ENCODE measurements around the gene ANO10.
A peak's percentile ranks its signal among the peaks of the same experiment; 100 is the strongest.

The ANO10 gene

DNA sequence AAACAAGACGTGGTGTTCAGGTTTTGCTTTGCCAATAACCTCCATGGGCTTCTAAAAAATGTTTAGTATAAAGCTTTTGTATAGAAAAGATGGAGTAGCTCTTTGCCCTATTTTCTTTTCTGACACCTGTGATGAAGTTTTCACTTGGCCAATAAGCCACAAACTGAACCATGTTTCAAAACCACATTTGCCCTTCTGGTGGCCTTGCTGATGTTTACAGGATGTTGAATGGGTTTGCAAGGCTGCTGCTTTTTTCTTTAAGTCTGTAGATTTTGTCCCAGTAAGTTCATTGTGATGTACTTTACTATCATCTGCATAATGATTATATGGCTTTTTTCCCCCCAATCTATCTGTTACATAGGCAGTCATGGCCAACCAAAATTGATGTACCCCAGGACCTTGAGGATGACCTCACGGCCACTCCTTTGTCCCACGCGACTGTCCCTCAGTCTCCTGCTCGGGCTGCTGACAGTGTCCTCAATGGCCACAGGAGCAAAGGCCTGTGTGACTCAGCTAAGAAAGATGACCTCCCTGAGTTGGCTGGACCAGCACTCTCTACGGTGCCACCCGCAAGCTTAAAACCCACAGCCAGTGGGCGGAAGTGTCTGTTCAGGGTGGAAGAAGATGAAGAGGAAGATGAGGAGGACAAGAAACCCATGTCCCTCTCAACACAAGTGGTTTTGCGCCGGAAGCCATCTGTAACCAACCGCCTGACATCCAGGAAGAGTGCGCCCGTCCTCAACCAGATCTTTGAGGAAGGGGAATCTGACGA, 274.6 kb downstream of the ANO10 start:
- peak; percentile 31 for DNase-seq (ENCODE audit: low read depth)

DNA sequence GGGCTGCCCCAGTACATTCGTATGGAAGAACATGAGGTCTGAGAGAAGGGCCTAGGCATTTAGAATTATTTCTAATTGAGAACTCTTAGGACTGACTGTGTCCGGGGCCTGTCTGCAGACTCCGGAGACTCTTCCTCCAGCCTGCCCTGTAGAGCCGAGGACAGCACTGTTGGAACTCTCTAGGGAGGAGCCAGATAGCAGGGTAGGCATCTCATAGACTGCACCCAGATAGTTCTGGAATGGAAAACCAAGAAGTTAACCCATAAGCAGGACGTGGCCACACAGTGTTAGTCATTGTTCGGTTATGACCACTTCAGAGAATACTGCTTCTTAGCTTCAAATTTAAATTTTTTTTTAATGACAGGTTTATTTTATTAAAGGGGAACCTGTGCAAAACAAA, 275.9 kb downstream of the ANO10 start:
- no peak for DNase-seq (ENCODE audit: low read depth)

DNA sequence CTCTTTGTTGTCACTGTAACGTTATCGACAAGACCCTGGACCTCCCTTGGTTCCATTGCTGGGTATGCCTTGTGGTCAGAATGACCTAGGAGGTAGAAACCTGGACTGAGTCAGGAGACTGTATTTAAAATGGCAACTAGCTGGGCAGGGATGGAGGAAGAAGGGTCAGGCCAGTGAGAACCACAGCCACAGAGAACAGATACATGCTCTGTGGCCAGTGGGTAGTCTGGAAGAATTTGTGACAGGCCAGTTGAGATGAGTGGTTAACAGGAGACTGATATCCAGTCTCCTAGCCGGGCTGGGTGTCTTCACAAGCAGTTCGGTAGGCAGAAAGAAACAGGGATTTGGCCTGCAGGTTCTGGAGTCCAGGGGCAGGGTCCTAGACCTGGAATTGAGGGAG, 276.6 kb downstream of the ANO10 start:
- DNase-seq (ENCODE audit: low read depth): no peak

DNA sequence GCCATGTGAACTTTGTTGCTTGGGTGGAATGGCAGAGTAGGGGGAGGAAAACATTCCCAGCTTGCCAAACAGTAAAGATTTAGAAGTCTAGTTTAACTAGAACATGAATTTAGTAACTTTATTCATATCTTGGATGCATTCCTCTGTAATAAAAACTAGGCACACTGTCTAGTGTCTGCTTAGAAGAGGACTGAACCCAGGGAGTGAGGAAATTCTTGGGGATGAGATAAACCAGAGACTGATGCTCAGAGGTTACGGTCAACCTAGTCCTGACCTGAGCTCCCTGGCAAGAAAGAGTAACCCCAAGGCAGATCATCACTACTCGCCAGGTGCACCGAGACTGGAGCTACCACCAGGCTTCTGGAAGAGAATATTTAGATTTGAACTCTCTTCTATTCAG, 277.3 kb downstream of the ANO10 start:
- no peak for DNase-seq (ENCODE audit: low read depth)

DNA sequence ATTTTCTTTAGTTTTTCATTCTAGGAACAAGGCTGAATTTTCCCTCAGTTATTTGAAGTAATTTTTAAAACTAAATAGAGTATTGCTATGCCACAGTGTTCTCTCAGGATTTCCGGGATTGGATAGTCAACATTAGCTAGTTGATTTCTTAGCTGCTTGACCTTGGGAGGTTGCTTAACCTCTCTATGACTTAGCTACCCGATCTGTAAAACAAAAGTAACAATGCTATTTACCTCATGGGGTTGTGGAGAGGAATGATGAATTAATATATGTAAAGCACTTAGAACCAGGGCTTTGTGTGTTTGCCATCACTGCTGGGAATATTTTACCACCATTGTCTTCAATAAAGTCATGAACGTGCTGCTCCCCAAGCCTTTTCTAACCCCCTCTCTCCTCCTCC, 278.0 kb downstream of the ANO10 start:
- DNase-seq (ENCODE audit: low read depth): no peak

DNA sequence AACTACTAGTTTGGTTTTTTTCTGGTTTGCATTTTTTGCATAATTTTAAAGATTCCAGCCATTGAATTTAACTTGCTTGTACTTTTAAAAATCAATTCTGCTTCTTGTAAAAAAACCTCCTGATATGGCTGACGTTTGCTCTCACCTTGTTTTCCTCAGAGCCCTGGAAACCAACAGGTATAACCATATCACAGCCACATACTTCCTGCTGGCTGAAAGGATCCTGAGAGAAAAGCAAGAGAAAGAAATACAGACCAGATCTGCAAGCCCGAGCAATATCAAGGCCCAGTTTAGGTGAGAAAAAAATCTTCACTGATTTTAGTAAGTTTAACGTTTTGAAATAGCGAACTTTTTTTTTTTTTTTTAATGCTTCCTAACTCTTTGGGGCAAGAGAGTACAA, 278.6 kb downstream of the ANO10 start:
- DNase-seq (ENCODE audit: low read depth): no peak

DNA sequence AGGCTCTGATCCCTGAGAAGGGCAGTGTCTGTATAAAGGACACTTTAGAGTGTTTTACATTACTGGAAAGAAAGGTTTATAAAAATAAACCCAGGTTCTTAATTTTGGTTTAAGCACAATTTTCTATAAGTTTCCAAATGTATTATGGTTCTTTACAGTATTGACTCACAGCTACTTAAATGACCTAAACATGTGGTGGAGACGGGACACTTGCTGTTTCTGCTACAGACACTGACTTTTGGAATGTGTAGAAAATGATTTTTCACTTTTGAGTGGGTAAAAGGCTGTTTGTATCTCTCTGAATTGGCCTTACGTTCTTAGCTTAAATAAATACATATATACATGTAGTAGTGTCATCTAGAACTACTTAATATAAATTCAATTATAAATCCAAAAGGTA, 280.0 kb downstream of the ANO10 start:
- DNase-seq (ENCODE audit: low read depth): no peak

DNA sequence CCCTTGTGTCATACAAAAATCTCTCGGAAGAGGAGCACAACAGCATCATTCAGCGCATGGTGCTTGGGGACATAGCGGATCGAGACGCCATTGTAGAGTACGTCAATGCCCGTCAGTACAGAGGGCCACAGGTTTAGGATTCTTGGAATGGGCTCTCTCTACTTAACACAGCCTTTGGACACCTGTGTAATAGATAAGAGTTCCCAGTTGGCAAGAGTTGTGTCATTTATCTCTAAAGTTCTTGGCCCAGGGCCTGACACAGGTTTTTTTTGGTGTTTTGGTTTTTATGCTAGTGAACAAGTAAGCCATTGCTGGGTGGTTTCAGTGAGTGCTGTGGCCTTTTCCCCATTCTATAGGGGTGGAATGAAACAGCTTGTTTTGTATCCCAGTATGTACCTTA, 281.4 kb downstream of the ANO10 start:
- DNase-seq (ENCODE audit: low read depth): no peak

DNA sequence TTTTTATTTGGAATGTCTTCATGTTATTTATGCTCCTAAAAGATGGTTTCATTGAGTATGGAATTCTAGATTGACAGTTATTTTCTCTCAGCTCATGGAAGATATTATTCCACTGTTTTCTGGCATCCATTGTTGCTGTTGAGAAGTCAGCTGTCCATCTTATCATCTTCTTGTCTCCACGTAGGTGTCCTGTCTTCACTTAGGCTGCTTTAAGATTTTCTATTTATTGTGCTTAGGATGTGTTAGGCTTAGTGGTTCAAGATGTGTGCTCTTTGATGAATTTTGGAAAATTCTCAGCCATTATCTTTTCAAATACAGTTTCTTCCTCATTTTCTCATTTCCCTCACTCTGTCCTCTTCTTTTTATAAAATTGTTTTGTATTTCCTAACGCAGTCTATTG, 283.5 kb downstream of the ANO10 start:
- DNase-seq (ENCODE audit: low read depth): no peak

DNA sequence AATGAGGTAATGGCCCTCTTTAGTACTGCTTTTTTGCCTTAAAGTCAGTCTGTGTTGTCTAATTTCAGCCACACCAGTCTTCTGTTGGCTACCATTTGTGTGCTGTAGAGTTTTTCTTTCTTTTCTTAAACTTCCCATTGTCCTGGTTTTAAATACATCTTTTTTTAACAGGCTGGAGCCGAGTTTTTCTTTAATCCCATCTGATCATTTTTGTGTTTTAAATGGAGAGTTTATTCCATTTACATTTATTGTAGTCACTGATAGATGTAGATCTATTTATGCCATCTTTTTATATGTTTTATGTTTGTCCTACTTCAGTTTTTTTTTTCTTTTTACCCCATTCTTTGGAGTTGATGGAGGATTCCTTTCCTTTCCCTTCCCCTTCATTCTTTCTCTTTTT, 286.0 kb downstream of the ANO10 start:
- DNase-seq (ENCODE audit: low read depth): no peak

DNA sequence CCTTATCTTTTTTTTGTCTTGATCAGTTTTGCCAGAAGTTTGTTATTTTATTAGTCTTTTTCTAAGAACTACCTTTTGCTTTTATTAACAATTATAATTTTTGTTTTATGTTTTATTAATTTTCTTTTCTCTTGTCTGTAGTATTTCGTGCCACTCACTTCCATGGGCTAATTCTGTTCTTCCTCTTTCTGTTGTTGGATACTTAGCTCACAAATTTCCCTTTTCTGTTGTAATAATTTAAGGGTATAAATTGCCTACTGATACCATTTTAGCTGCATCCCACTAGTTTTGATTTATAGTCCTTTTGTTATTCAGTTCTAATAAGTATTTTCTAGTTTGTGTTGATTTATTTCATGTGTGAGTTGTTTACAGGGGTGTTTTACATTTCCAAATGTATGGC, 286.8 kb downstream of the ANO10 start:
- no peak for DNase-seq (ENCODE audit: low read depth)

DNA sequence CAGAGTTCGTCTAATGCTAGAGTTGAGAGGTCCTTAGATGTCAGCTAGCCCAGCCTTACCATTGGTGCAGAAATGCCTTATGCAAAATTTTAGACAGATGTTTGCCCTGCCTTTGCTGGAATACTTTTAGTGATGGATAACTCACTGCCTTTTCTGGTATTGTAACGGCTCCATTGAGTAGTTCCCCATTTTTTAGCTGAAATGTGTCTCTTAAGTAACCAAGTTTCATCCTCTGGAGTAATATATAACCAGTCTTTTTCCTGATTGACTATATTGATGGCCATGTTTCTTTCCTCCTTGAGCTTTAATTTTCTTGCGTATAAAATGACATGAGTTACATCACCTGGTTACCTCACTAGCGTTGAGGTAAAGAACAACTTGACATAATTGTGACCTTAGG, 290.4 kb downstream of the ANO10 start:
- no peak for DNase-seq (ENCODE audit: low read depth)

DNA sequence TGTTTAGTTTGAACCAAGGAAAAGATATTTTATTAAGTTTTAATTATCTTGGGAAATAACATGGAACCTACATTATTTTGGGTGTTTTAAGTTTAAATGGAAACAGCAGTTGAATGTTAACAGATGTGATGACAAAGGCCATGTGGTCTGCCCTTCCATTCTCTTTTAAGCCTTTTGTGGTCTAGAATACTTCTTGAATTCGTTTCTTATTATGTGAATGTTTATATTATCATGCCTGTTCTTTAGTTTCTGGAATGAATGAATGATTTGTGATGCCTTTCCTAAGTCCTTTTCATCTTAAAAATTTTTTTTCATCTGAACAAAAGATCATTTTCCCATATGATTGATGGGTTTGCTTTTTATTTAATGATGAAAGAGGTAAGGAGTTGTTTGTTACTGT, 290.8 kb downstream of the ANO10 start:
- DNase-seq (ENCODE audit: low read depth): no peak

DNA sequence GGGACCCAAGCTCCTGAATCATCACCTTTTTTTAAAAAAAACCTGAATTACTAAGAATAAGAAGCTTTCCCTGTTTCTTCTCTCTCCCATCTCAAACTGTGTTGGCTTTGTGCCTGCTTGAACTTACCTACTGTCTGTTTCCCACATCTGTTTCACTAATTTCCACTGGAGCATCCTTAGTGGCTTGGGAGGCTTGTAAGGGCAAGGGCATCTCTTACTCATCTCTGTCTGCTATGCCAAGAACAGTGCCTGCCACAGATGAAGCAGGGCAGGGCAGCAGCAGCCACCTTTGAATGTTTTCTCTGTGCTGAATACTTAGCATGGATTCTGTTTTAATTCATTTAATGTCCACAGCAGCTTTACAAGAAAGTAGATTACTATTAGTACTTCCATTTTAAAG, 293.2 kb downstream of the ANO10 start:
- DNase-seq (ENCODE audit: low read depth): no peak

DNA sequence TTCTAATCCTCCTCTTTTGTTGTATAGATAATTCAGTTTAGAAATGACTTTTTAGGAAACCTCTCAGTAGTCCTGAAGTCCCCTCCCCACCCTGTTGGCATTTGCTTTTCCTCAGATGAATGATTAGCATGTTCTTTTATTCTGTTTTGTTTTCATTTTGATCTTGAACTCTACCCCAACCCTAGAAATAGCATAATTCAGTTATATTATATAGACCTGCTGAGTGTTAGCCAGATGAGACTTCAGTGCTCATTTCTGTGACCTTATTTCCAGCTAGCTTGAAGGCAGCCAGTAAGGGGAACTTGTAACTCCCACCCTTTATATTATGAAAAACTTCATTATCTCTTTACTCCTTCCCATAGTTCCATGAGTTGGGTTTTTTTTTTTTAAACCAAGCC, 294.2 kb downstream of the ANO10 start:
- no peak for DNase-seq (ENCODE audit: low read depth)

DNA sequence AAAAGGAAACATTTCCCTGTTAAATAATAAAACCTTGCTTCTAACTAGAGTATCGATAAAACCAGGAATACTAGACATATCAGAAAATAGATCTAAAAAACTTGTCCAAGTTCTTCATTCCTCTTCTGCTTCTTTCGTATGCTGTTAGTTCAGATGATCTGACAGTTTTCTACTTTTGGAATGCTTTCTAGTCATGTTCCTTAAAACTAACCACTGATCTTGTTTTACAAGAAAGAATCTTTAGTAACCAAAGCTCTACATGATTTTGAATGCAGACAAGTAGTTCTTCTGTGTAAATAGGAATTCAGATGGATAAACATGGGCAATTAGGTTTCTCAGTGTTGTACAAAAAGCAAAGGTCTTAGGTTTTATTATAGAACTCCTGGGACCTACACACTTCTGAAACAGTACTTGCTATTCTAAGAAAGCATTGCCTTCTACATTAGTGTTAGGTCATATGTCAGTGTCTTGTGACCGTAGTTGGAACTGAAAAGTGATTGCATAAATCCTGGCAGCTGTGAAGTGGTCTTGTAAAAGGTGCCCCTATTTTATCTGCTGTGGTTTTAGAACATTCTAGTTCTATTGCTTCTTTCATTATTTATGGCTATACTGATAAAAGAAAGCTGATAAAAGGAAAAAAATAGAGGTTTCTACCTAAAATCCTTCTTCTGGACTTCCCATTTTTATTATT, 294.8 kb downstream of the ANO10 start:
- no peak for DNase-seq (ENCODE audit: low read depth)

DNA sequence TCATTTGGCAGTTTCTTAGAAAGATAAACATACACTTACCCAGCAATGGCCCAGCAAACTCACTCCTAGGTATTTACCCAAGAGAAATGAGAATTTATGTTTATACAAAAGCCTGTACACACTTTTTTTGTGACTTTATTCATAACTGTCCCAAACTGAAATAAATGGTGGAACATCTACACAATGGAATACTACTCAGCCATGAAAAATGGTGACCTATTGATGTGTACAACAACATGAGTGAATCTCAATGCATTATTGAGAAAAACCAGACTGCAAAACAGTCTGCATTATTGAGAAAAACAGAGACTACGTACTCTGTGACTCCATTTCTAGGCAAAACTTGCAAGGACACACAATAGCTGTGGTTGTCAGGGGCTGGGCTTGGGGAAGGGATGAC, 298.3 kb downstream of the ANO10 start:
- no peak for DNase-seq (ENCODE audit: low read depth)

DNA sequence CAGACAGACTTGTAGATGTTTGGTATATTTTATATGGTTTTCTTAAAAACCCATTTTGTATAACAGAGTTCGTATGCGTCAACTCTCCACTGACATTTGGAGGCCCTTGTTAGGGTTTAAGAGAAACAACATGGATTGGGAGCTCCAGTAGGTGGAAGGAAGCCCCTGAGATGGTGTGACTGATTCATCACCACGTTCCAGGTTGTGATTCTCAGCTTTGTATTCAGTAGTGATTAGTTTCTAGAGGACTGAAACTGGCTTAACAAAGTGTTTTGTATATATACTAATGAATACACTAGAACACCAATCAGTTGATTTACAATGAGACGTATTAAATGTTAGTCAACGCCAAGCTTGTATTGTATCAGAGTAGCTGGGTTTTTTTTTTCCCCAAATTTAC, 301.5 kb downstream of the ANO10 start:
- DNase-seq (ENCODE audit: low read depth): no peak

DNA sequence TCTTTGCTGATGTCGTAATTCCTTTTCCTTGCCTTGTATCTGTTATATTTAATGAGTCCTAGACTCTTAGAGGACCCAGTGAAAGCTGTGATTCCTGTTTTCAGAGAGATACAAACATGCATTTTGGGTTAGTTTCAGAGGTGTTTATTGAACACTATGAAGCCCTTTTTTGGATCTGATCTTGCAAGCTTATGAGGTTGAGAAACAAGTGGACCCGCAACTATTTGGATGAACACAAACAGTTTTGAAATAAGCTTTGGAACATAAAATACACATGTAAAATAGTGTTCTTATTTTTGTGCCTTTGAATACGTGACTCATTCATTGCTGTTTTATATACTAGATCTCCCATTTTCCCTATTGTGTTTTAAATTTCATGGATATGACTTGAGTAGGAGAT, 302.0 kb downstream of the ANO10 start:
- no peak for DNase-seq (ENCODE audit: low read depth)

DNA sequence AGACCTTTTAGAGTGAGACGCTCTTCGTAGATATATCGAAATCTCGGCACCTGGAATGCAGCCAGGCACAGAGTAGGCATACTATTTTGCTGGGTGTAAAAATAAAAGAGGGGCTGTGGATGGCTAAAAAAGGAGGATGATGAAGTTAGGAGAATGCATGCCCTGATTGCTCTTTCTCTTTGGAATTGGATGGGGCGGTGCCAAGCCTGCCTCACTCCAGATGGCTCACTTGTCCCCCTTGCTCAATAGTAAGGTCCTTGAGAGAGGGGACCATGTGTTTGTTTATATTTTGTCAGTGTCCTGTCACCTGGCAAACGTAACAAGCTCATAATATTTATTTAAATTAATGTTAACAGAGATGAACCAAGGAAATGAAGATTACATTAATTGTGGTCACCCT, 302.4 kb downstream of the ANO10 start:
- no peak for DNase-seq (ENCODE audit: low read depth)

DNA sequence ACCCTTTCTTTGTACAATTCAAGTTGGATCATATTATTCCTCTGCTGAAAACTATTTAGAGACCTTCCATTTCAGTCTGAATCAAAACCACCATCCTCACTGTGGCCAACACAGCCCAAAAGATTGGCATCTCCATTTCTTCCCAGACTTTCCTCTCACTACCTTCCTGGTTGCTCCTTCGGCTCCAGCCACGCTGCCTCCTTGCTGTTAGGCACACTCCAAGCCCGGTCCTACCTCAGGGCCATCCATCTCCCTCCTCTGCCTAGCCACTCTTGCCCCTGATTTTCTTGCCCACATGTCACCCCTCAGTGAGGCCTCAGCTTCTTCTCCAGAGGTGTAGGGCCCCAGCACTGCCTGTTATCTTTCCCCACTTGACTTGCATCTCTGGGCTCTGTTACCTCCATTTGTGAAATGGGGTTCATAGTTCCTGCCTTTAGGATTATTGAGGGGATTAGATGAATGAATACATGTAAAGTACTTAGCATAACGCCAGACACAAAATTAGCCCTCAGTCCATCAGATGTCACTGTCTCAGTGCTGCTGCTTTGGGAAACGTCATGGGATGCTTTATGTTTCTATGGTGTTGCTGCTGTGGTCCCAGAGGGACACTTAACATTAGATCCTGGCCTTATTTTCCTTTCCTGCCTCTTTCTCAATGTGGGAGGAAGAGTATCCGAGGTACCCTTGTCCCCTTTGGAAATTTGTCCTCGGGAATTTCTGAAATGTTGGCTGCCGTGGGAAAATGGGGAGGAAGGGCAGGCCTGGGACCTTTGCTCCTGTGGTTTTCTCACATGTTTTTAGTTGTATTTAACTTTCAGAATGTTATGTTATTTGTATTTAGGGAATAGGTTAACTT, 304.1 kb downstream of the ANO10 start:
- no peak for DNase-seq (ENCODE audit: low read depth)

DNA sequence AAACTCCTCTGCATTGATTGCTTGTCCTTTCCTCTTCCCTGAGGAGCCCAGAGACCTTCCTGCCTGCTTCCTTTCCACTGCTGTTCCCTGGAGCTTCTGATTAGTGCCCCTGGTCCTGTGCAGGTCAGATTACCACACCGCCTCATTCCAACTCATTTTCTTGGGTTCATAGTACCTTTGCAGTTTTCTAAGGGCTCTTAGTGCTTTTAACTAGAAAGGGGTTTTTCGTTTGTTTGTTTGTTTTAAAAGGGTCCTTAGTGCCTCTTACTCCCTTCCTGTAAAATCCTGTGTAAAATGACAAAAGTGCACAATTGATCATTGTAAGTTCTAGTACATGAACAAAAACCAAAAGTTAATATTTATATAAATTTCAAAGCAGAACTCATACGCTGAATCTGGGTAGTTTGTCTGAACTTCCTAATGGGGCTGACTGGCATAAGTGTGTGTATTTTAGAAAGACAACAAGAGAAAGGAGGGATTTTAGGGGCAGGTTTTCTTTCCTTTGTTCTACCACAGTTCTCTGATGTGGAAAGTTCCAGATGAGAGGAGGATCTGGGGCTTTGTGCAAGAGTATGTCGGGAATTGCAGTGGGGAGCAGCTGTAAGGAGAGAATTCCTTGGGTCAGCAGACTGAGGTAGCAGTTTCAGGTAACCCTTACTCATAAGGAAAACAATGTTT, 304.9 kb downstream of the ANO10 start:
- no peak for DNase-seq (ENCODE audit: low read depth)
